AG09309 (cell line): ENCODE data around the gene ABCC11.

ENCODE experiments used
- DNase-seq: peaks from one replicate; pipeline ENCODE4 v3.0.0-alpha.2; 2010; ENCODE audit warnings: low read depth
- H3K4me3 ChIP-seq: 2 replicates; pipeline ENCODE4 v1.5.1; 2011; ENCODE audit warnings: mild to moderate bottlenecking, low read depth, low read length, moderate library complexity; ENCODE audit not compliant: control insufficient read depth
- CTCF ChIP-seq: IDR thresholded peaks from 2 replicates; pipeline ENCODE4 v1.5.1; 2011; ENCODE audit warnings: mild to moderate bottlenecking, low read depth, low read length, inconsistent platforms; ENCODE audit not compliant: insufficient read depth, control insufficient read depth; ENCODE audit errors: missing control alignments

ABCC11 gene

GRCh38 chr16:48223490-48223889 lies 23.8 kb downstream of the ABCC11 start:
- TF ChIP-seq CTCF: no peak
- DNase-seq: no peak

GRCh38 chr16:48220891-48221290 lies 26.4 kb downstream of the ABCC11 start:
- H3K4me3 ChIP-seq: no peak overlapping the region
- TF ChIP-seq CTCF: no peak
- DNase-seq: no peak

More at GRCh38 chr16:48223490-48223889, 23.8 kb downstream of the ABCC11 start:
- H3K4me3 ChIP-seq: no peak overlapping the region

GRCh38 chr16:48218473-48218872 lies 28.9 kb downstream of the ABCC11 start:
- DNase-seq: no peak
- H3K4me3 ChIP-seq: no peak overlapping the region
- TF ChIP-seq CTCF: no peak

- no peak for TF ChIP-seq CTCF
- no peak for DNase-seq
- H3K4me3 ChIP-seq: no peak overlapping the region
Measured at GRCh38 chr16:48217708-48218107, 29.6 kb downstream of the ABCC11 start.

GRCh38 chr16:48215738-48216137 lies 31.6 kb downstream of the ABCC11 start:
- no peak for DNase-seq
- H3K4me3 ChIP-seq: no peak overlapping the region
- TF ChIP-seq CTCF: no peak

- no peak for DNase-seq
- TF ChIP-seq CTCF: no peak
- H3K4me3 ChIP-seq: no peak overlapping the region
Measured at GRCh38 chr16:48212033-48212432, 35.3 kb downstream of the ABCC11 start.

- DNase-seq: no peak
- no peak overlapping the region for H3K4me3 ChIP-seq
- TF ChIP-seq CTCF: no peak
Measured at GRCh38 chr16:48210747-48211146, 36.6 kb downstream of the ABCC11 start.
